ENCODE measurements around the gene NCAPG.

DNA sequence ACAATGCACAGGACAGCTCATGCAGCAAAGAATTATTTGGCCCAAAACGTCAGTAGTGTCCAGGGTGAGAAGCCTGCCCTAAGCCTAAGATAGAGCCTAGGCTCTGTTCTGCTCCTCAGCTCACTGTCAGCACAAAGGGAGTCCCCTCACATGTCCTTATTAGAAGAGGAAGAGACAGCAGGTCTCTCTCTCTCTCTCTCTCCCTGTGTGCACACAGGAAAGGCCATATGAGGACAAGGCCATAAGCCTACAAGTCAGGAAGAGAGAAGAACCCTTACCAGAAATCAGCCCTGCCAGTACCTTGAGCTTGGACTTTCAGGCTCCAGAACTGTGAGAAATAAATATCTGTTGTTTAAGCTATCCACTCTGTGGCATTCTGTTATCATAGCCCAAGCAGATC is 49.7 kb upstream of the NCAPG start:
- TF ChIP-seq GATA2 (IDR thresholded peaks at IDR 0.05; ENCODE audit: low read depth, low read length) (no peak), GATA3 (IDR thresholded peaks at IDR 0.05; ENCODE audit: low read depth, low read length) (no peak)
